SH-SY5Y (cell line): ENCODE data around the gene UBXN7.

Source experiments
- GATA2 ChIP-seq: IDR thresholded peaks from 2 replicates; pipeline ENCODE4 v1.6.1; 2011; ENCODE audit warnings: mild to moderate bottlenecking, low read depth, low read length
- GATA3 ChIP-seq: IDR thresholded peaks from 2 replicates; pipeline ENCODE4 v1.6.1; 2011; ENCODE audit warnings: low read depth, mild to moderate bottlenecking, low read length, moderate library complexity

DNA sequence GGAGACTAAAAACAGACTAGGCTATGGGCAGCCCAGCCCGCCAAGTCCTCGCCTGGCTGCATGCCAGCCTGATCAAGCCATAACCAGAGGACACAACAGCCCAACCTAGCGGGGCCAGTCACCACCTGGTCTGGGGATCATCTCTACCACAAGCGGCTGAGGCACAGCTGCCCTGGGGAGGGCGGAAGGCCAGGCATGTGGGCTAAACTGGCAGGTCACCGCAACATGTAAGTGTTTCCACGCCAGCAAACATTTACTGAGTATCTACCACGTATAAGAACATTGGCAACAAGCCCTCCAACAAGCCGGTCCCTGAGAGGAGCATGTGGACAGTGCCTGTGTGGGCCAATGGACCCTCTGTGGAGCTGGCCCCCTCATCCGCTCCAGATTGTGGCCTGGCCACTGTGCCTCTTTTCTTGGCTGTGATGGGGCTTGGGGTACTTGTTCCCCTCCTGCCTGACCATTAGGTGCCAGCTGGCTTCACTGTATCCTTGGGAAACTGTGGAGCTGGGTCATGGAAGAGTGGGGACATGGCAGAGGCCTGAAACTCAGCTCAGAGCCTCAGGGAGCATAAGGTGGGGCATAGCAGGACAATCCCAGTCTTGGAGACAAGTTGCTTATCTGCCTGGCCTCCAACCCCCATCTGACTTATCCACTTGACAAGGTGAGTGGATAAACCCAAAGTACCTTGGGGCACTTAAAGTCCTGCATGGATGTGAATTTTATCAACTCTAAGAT is 9.0 kb downstream of the UBXN7 start:
- TF ChIP-seq GATA3: no peak
- no peak for TF ChIP-seq GATA2
